Astrocyte (in vitro differentiated cells and primary cell): ENCODE measurements around the gene CCDC68. TPM values are rescaled to one million over a fixed set of nuclear protein-coding genes. Genes with fewer than 3 reads are reported as not detected.

Experiments
- DNase-seq: peaks from one replicate; pipeline ENCODE4 v3.0.0-alpha.2; 2010; ENCODE audit warnings: low read depth
- FAIRE-seq: peaks from 2 replicates; lab custom pipeline; 2011; peaks lifted over from hg19 to GRCh38; lab: Jason Lieb, UNC
- H2AFZ ChIP-seq: 2 replicates; pipeline ENCODE4 v1.6.0; 2012; ENCODE audit warnings: low read depth, low read length, inconsistent platforms
- H3K27ac ChIP-seq: 2 replicates; pipeline ENCODE4 v1.5.1; 2011; ENCODE audit warnings: low read depth, low read length, inconsistent platforms
- H3K27me3 ChIP-seq: 2 replicates; pipeline ENCODE4 v1.6.0; 2011; ENCODE audit warnings: low read length, inconsistent platforms; ENCODE audit not compliant: insufficient read depth
- H3K36me3 ChIP-seq: 2 replicates; pipeline ENCODE4 v1.5.1; 2011; ENCODE audit warnings: low read length, inconsistent platforms; ENCODE audit not compliant: insufficient read depth
- H3K4me1 ChIP-seq: 2 replicates; pipeline ENCODE4 v1.5.1; 2011; ENCODE audit warnings: low read length, inconsistent platforms; ENCODE audit not compliant: insufficient read depth
- H3K4me2 ChIP-seq: 2 replicates; pipeline ENCODE4 v1.6.0; 2012; ENCODE audit warnings: low read length, inconsistent platforms
- H3K4me3 ChIP-seq: 2 replicates; pipeline ENCODE4 v1.5.1; 2011; ENCODE audit warnings: low read depth, mild to moderate bottlenecking, low read length, inconsistent platforms; ENCODE audit not compliant: insufficient read depth
- H3K79me2 ChIP-seq: 2 replicates; pipeline ENCODE4 v1.6.0; 2012; ENCODE audit warnings: mild to moderate bottlenecking, low read length, inconsistent platforms; ENCODE audit not compliant: insufficient read depth
- H3K9ac ChIP-seq: 2 replicates; pipeline ENCODE4 v1.6.0; 2012; ENCODE audit warnings: mild to moderate bottlenecking, low read length, inconsistent platforms
- H3K9me3 ChIP-seq: 2 replicates; pipeline ENCODE4 v1.5.1; 2012; ENCODE audit warnings: low read depth, mild to moderate bottlenecking, low read length, inconsistent platforms; ENCODE audit not compliant: insufficient read depth
- H4K20me1 ChIP-seq: 2 replicates; pipeline ENCODE4 v1.6.0; 2012; ENCODE audit warnings: low read length, inconsistent platforms; ENCODE audit not compliant: insufficient read depth
- H3K27ac Mint-ChIP-seq: one replicate; pipeline ENCODE4 v1.8.0; 2021; ENCODE audit warnings: mild to moderate bottlenecking, mixed read lengths; ENCODE audit not compliant: unreplicated experiment
- H3K27me3 Mint-ChIP-seq: one replicate; pipeline ENCODE4 v1.8.0; 2021; ENCODE audit warnings: low read depth, mixed read lengths; ENCODE audit not compliant: unreplicated experiment
- H3K36me3 Mint-ChIP-seq: one replicate; pipeline ENCODE4 v1.8.0; 2021; ENCODE audit warnings: low read depth, mixed read lengths; ENCODE audit not compliant: unreplicated experiment
- H3K4me1 Mint-ChIP-seq: one replicate; pipeline ENCODE4 v1.8.0; 2021; ENCODE audit warnings: low read depth, mixed read lengths; ENCODE audit not compliant: unreplicated experiment
- H3K4me3 Mint-ChIP-seq: one replicate; pipeline ENCODE4 v1.8.0; 2021; ENCODE audit warnings: mild to moderate bottlenecking, moderate library complexity, mixed read lengths; ENCODE audit not compliant: unreplicated experiment
- H3K9me3 Mint-ChIP-seq: one replicate; pipeline ENCODE4 v1.8.0; 2021; ENCODE audit warnings: mild to moderate bottlenecking, mixed read lengths; ENCODE audit not compliant: unreplicated experiment
- CTCF ChIP-seq: IDR thresholded peaks from 2 replicates; pipeline ENCODE4 v1.5.1; 2011; ENCODE audit warnings: low read depth, mild to moderate bottlenecking, inconsistent platforms, low read length, moderate library complexity; ENCODE audit not compliant: insufficient read depth
- EZH2 ChIP-seq: IDR thresholded peaks from 2 replicates; pipeline ENCODE4 v1.6.1; 2012; ENCODE audit warnings: mild to moderate bottlenecking, low read length, inconsistent platforms; ENCODE audit not compliant: insufficient read depth
- total RNA-seq: library from RNA; stranded (reverse); gene quantifications from 2 replicates; pipeline ENCODE4 v1.2.1, GENCODE V29; 2021

CCDC68 gene
- total RNA-seq, 1 donor from 2014 or later = 2.2 TPM

GRCh38 chr18:54924948-54925347 is 34.3 kb downstream of the CCDC68 start:
- no peaks in the 10 kb centered on the region for H3K27me3 Mint-ChIP-seq
- Histone ChIP-seq H3K4me1 (no peaks in the 10 kb centered on the region), H3K27ac (no peak overlapping the region), H3K79me2 (no peaks in the 10 kb centered on the region), H3K4me2 (peak overlapping the region; percentile 0), H3K4me3 (no peak overlapping the region), H2AFZ (no peak overlapping the region), H3K36me3 (no peaks in the 10 kb centered on the region), H3K9ac (no peak overlapping the region), H3K9me3 (no peaks in the 10 kb centered on the region), H3K27me3 (no peaks in the 10 kb centered on the region), H4K20me1 (no peaks in the 10 kb centered on the region)
- TF ChIP-seq CTCF (no peak), EZH2 (no peak)
- no peaks in the 10 kb centered on the region for H3K36me3 Mint-ChIP-seq
- H3K4me1 Mint-ChIP-seq = peaks cover 11% of the 10 kb centered on the region
- no peak overlapping the region for H3K27ac Mint-ChIP-seq
- H3K9me3 Mint-ChIP-seq = no peaks in the 10 kb centered on the region
- FAIRE-seq (no peak), DNase-seq (peak; percentile 47)
- no peak overlapping the region for H3K4me3 Mint-ChIP-seq

GRCh38 chr18:54923339-54923956 is 35.8 kb downstream of the CCDC68 start:
- no peak overlapping the region for H2AFZ ChIP-seq
- H3K36me3 Mint-ChIP-seq = no peaks in the 10 kb centered on the region
- FAIRE-seq = no peak

More at GRCh38 chr18:54923339-54923956, 35.8 kb downstream of the CCDC68 start:
- H4K20me1 ChIP-seq = no peaks in the 10 kb centered on the region
- no peaks in the 10 kb centered on the region for H3K36me3 ChIP-seq
- H3K9me3 ChIP-seq = no peaks in the 10 kb centered on the region
- no peaks in the 10 kb centered on the region for H3K4me1 ChIP-seq
- H3K79me2 ChIP-seq = no peaks in the 10 kb centered on the region
- no peak overlapping the region for H3K4me2 ChIP-seq
- no peak overlapping the region for H3K4me3 Mint-ChIP-seq
- no peak for TF ChIP-seq CTCF
- TF ChIP-seq EZH2 = no peak
- H3K4me1 Mint-ChIP-seq = peaks cover 11% of the 10 kb centered on the region
- H3K27ac ChIP-seq = no peak overlapping the region
- H3K9me3 Mint-ChIP-seq = no peaks in the 10 kb centered on the region
- no peaks in the 10 kb centered on the region for H3K27me3 Mint-ChIP-seq
- H3K9ac ChIP-seq = no peak overlapping the region
- H3K4me3 ChIP-seq = no peak overlapping the region
- peak overlapping the region; percentile 87 for H3K27ac Mint-ChIP-seq
- no peaks in the 10 kb centered on the region for H3K27me3 ChIP-seq
- no peak for DNase-seq
